ENCODE results near the gene GIGYF1.

GIGYF1 gene

DNA sequence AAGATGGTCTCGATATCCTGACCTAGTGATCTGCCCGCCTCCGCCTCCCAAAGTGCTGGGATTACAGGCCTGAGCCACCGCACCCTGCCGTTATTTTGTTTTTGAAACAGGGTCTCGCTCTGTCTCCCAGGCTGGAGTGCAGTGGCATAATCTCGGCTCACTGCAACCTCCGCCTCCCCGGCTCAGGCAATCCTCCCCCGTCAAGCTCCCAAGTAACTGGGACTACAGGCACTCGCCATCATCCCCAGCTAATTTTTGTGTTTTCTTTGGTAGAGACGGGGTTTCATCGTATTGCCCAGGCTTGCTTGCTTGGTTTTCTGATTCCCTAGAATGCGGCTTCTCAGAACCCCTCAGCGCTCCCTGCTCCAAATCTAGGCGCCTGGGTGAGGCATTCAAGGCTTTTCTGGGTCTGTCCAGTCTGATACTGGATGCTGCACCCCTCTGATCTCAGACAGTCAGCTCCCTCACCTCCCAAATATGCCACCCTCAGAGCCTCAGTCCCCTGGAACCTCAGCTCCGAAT lies 54.0 kb downstream of the GIGYF1 start:
- no peak overlapping the region for H3K27ac ChIP-seq
- ChIA-PET CTCF (interaction anchor here (0.7 to 1.1 kb wide), 2 partner anchors 46 to 58 kb away, joined by 4 to 5 read pairs; no protein-coding TSS in a partner anchor), POLR2A (ENCODE audit: low non-redundant PET) (interaction anchor here (0.6 kb wide), 1 partner anchor 593 kb away, joined by 3 read pairs; no protein-coding TSS in a partner anchor)
- TF ChIP-seq, protein P1, sequence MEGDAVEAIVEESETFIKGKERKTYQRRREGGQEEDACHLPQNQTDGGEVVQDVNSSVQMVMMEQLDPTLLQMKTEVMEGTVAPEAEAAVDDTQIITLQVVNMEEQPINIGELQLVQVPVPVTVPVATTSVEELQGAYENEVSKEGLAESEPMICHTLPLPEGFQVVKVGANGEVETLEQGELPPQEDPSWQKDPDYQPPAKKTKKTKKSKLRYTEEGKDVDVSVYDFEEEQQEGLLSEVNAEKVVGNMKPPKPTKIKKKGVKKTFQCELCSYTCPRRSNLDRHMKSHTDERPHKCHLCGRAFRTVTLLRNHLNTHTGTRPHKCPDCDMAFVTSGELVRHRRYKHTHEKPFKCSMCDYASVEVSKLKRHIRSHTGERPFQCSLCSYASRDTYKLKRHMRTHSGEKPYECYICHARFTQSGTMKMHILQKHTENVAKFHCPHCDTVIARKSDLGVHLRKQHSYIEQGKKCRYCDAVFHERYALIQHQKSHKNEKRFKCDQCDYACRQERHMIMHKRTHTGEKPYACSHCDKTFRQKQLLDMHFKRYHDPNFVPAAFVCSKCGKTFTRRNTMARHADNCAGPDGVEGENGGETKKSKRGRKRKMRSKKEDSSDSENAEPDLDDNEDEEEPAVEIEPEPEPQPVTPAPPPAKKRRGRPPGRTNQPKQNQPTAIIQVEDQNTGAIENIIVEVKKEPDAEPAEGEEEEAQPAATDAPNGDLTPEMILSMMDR (conservative IDR thresholded peaks at IDR 0.05; ENCODE audit: low read depth) = no peak
- no peak for DNase-seq (ENCODE audit: low spot score)

DNA sequence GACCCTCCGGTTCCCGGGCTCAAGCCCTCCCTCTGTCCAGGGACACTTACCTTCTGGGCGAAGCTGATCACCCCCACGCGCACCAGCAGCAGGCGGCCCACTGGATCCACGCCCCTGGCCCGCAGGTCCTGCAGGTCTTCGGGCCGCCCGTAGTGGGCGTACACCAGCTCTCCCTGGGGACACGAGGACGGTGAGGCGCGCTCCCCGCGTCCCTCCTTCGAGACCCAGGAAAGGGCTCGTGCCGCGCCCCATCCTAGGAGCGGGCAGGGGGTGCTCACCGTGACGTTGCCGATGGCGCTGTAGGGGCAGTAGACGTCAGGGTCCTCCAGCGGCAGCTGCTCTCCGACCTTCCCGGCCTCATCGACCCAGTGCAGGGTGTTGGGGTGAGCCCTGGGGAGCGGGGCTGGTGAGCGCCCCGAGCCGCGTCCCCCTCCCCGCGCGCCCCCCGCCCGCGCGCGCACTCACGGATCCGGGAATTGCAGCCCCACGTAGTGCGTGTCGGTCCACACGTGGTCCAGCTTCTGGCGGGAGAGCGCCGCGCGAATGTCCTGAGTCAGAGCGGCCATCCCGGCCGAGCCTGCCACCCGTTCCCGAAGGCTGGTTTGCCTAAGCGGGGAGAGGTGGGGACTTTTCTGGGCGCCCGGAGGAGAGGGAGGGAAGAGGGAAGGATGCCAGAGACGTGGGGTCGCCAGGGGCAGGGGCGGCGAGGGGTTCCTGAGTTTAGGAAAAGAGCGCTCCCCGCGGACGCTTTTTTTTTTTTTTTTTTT lies 60.9 kb downstream of the GIGYF1 start:
- TF ChIP-seq, protein P1 (conservative IDR thresholded peaks at IDR 0.05; ENCODE audit: low read depth) = peak; percentile 81
- ChIA-PET POLR2A (ENCODE audit: low non-redundant PET) (no interaction called here), CTCF (interaction anchor here (0.6 to 2.1 kb wide), 15 partner anchors 9 to 1210 kb away, joined by 3 to 14 read pairs (median 4); partner anchors contain the start of genes MOSPD3 and POP7)
- DNase-seq (ENCODE audit: low spot score) = peak; percentile 41
- H3K27ac ChIP-seq = peak overlapping the region; percentile 50

DNA sequence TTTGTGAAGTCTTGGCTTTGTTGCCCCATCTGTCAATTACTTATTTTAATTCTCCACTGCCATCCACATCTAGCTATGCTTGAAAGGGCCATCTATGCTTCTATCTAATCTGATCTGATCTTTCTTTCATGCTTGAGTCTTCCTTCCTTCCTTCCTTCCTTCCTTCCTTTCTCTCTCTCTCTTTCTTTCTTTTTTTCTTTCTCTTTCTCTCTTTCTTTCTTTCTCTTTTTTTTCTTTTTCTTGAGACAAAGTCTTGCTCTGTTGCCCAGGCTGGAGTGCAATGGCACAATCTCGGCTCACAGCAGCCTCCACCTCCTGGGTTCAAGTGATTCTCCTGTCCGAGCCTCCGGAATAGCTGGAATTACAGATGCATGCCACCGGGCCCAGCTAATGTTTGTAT lies 64.0 kb downstream of the GIGYF1 start:
- ChIA-PET CTCF (interaction anchor here (0.5 to 1.0 kb wide), 3 partner anchors 9 to 90 kb away, joined by 4 to 7 read pairs (median 5); partner anchors contain the start of gene EPO), POLR2A (ENCODE audit: low non-redundant PET) (no interaction called here)
- H3K27ac ChIP-seq = peak overlapping the region; percentile 19
- TF ChIP-seq, protein P1 (conservative IDR thresholded peaks at IDR 0.05; ENCODE audit: low read depth) = no peak
- no peak for DNase-seq (ENCODE audit: low spot score)

Measured in RWPE1 (cell line).